Hematopoietic multipotent progenitor cell treated with erythropoietin and hydrocortisone succinate and interleukin-3 and kit ligand, for 17 days (in vitro differentiated cells): ENCODE results near the gene HMX1.

ENCODE experiments used
- DNase-seq: peaks from one replicate; pipeline ENCODE4 v3.0.0-alpha.2; 2015; ENCODE audit warnings: low spot score

Gene HMX1

GRCh38 chr4:8892556-8893226 lies 21.1 kb upstream of the HMX1 start:
- no peak for DNase-seq

GRCh38 chr4:8891646-8892555 lies 20.3 kb upstream of the HMX1 start:
- no peak for DNase-seq

- DNase-seq: no peak
Observed at GRCh38 chr4:8891255-8891645, 19.6 kb upstream of the HMX1 start.

- DNase-seq: no peak
Observed at GRCh38 chr4:8888856-8889255, 17.2 kb upstream of the HMX1 start.

- DNase-seq: no peak
Observed at GRCh38 chr4:8886612-8887406, 15.2 kb upstream of the HMX1 start.

- no peak for DNase-seq
Observed at GRCh38 chr4:8882239-8882638, 10.6 kb upstream of the HMX1 start.

GRCh38 chr4:8880851-8881250 lies 9.2 kb upstream of the HMX1 start:
- no peak for DNase-seq

- DNase-seq: no peak
Observed at GRCh38 chr4:8879574-8879973, 7.9 kb upstream of the HMX1 start.

- no peak for DNase-seq
Observed at GRCh38 chr4:8878421-8878820, 6.8 kb upstream of the HMX1 start.

GRCh38 chr4:8877780-8878040 lies 6.1 kb upstream of the HMX1 start:
- no peak for DNase-seq

- no peak for DNase-seq
Observed at GRCh38 chr4:8876982-8877779, 5.5 kb upstream of the HMX1 start.

GRCh38 chr4:8874896-8875680 lies 3.4 kb upstream of the HMX1 start:
- no peak for DNase-seq

GRCh38 chr4:8874003-8874895 lies 2.6 kb upstream of the HMX1 start:
- no peak for DNase-seq

- no peak for DNase-seq
Observed at GRCh38 chr4:8872402-8873291, 1.0 kb upstream of the HMX1 start.

GRCh38 chr4:8870647-8871416 lies 807 bp downstream of the HMX1 start:
- DNase-seq: no peak

- DNase-seq: no peak
Observed at GRCh38 chr4:8869898-8870646, 1.6 kb downstream of the HMX1 start.

GRCh38 chr4:8869002-8869897 lies 2.4 kb downstream of the HMX1 start:
- no peak for DNase-seq
